GM12878 (cell line): ENCODE data around the gene ARSA. TPM values are rescaled to one million over a fixed set of nuclear protein-coding genes. Genes with fewer than 3 reads are reported as not detected.
"Not testable (repeated sequence)": the region's sequence is repeated elsewhere in the genome, so short reads cannot be mapped to it uniquely, and the experiment has no call there.

Experiments
- ATAC-seq: fragments of 200-7000 bp; cut with Tn5 transposase; 3 replicates; pipeline ENCODE4 v1.9.1; 2020; ENCODE audit warnings: mild to moderate bottlenecking, moderate library complexity
- BruUV-seq: library from RNA; stranded (reverse); fragments of 400-500 nt; replicated peaks from 2 replicates; lab custom pipeline; 2021; lab: Mats Ljungman, UMichigan
- CTCF ChIA-PET: fragments of 300-600 bp; sonication (Branson Sonifier 250); formaldehyde crosslinking; extraction: SDS; loops from one replicate; lab custom pipeline; 2021; ENCODE audit warnings: inconsistent platforms; lab: Yijun Ruan, JAX
- POLR2A ChIA-PET: fragments of 350-600 bp; formaldehyde crosslinking; extraction: SDS; loops from one replicate; lab custom pipeline; 2021; ENCODE audit warnings: inconsistent platforms; lab: Charles Lee
- RAD21 ChIA-PET: fragments of 300-600 bp; sonication (Branson Sonifier 250); formaldehyde crosslinking; loops from one replicate; lab custom pipeline; 2023; ENCODE audit warnings: antibody characterized with exemption; ENCODE audit not compliant: unreplicated experiment; lab: Charles Lee
- SMC1A ChIA-PET: fragments of 300-600 bp; sonication (Branson Sonifier 250); formaldehyde crosslinking; loops from one replicate; lab custom pipeline; 2023; ENCODE audit not compliant: unreplicated experiment, uncharacterized antibody; lab: Charles Lee
- DNase-seq: peaks from one replicate; pipeline ENCODE4 v3.0.0-alpha.2; 2011; ENCODE audit warnings: low read depth, low spot score
- FAIRE-seq: peaks from 3 replicates; lab custom pipeline; 2011; peaks lifted over from hg19 to GRCh38; lab: Jason Lieb, UNC
- H2AFZ ChIP-seq: 2 replicates; pipeline ENCODE4 v1.6.0; 2011; ENCODE audit warnings: low read depth, low read length, control low read depth; ENCODE audit not compliant: control insufficient read depth
- H3K27ac ChIP-seq: 2 replicates; pipeline ENCODE4 v1.5.1; 2011; ENCODE audit warnings: control low read depth; ENCODE audit not compliant: control insufficient read depth, insufficient read depth
- H3K27me3 ChIP-seq, 2 experiments: replicated peaks in 1 of 2; 2 replicates each; pipeline versions ENCODE4 v1.6.0 to v1.6.1; 2011; ENCODE audit warnings: low read length in 1 of 2; ENCODE audit not compliant: control insufficient read depth in 2 of 2, insufficient read depth in 2 of 2
- H3K36me3 ChIP-seq, 2 experiments: 2 replicates each; pipeline ENCODE4 v1.5.1; 2011; ENCODE audit warnings: low read length in 1 of 2; ENCODE audit not compliant: control insufficient read depth in 2 of 2, insufficient read depth in 2 of 2
- H3K4me1 ChIP-seq: 2 replicates; pipeline ENCODE4 v1.6.1; 2011; ENCODE audit warnings: mild to moderate bottlenecking, low read length, moderate library complexity, mixed read lengths; ENCODE audit not compliant: control insufficient read depth, insufficient read depth
- H3K4me2 ChIP-seq: 2 replicates; pipeline ENCODE4 v1.6.0; 2011; ENCODE audit warnings: control low read depth; ENCODE audit not compliant: control insufficient read depth, insufficient read depth
- H3K4me3 ChIP-seq: fragments of 200-600 bp; sonication (generic); 2 replicates; pipeline ENCODE4 v1.5.1; 2016
- H3K79me2 ChIP-seq: 2 replicates; pipeline ENCODE4 v1.6.0; 2011; ENCODE audit warnings: low read length; ENCODE audit not compliant: control insufficient read depth, insufficient read depth
- H3K9ac ChIP-seq: 2 replicates; pipeline ENCODE4 v1.8.0; 2011; ENCODE audit warnings: low read length, control low read depth, mixed read lengths; ENCODE audit not compliant: control insufficient read depth, insufficient read depth
- H3K9me3 ChIP-seq: replicated peaks from 3 replicates; pipeline ENCODE4 v1.5.1; 2011; ENCODE audit warnings: mild to moderate bottlenecking, low read length; ENCODE audit not compliant: control insufficient read depth, insufficient read depth
- H4K20me1 ChIP-seq: 2 replicates; pipeline ENCODE4 v1.6.0; 2011; ENCODE audit not compliant: control insufficient read depth, insufficient read depth
- CBFB ChIP-seq: IDR thresholded peaks from 2 replicates; pipeline ENCODE4 v1.6.1; 2016; ENCODE audit warnings: antibody characterized with exemption, low read depth
- CHD4 ChIP-seq: fragments of 200-600 bp; sonication (generic); IDR thresholded peaks from 2 replicates; pipeline ENCODE4 v1.6.1; 2016; ENCODE audit warnings: mild to moderate bottlenecking
- HDGF ChIP-seq: fragments of 450-650 bp; IDR thresholded peaks from 2 replicates; pipeline ENCODE4 v1.6.1; 2016; ENCODE audit warnings: antibody characterized with exemption
- JUNB ChIP-seq: IDR thresholded peaks from 2 replicates; pipeline ENCODE4 v1.6.1; 2016; ENCODE audit warnings: antibody characterized with exemption, mild to moderate bottlenecking
- NFYA ChIP-seq: IDR thresholded peaks from 2 replicates; pipeline ENCODE4 v1.6.1; 2011; ENCODE audit warnings: low read depth, mild to moderate bottlenecking, low read length, improper control_type of control experiment, borderline replicate concordance
- PAX5 ChIP-seq: IDR thresholded peaks from 2 replicates; pipeline ENCODE4 v1.6.1; 2011; ENCODE audit warnings: low read depth, low read length, borderline replicate concordance
- PAX8 ChIP-seq: fragments of 450-650 bp; IDR thresholded peaks from 2 replicates; pipeline ENCODE4 v1.6.1; 2017; ENCODE audit warnings: mild to moderate bottlenecking, moderate library complexity
- SMAD5 ChIP-seq: IDR thresholded peaks from 2 replicates; pipeline ENCODE4 v1.6.1; 2016; ENCODE audit warnings: antibody characterized with exemption, low read depth
- SREBF1 ChIP-seq: IDR thresholded peaks from 2 replicates; pipeline ENCODE4 v1.6.1; 2012; ENCODE audit warnings: mild to moderate bottlenecking, low read length
- TAF1 ChIP-seq: IDR thresholded peaks from 2 replicates; pipeline ENCODE4 v1.6.1; 2011; ENCODE audit warnings: mild to moderate bottlenecking, low read depth, low read length, borderline replicate concordance
- ZNF274 ChIP-seq: IDR thresholded peaks from one replicate; pipeline ENCODE4 v1.8.0; 2011; ENCODE audit not compliant: insufficient read length, insufficient read depth
- WGBS: methylation state at CpG from one replicate; pipeline ENCODE4 v1.1.6; 2016; ENCODE audit warnings: low lambda C conversion rate; ENCODE audit not compliant: insufficient replicate concordance, insufficient coverage; ENCODE audit errors: missing lambda C conversion rate; 5-methylcytosine and 5-hydroxymethylcytosine counted together
- in situ Hi-C: fragments of 300-500 bp; cut with MboI; formaldehyde crosslinking; loops from 9 replicates; pipeline ENCODE4 v1.14.3; 2018; ENCODE audit warnings: mixed read lengths
- intact Hi-C: fragments of 100-400 bp; cut with micrococcal nuclease; formaldehyde crosslinking; loops from one replicate; pipeline ENCODE4 v1.14.2; 2022; ENCODE audit not compliant: unreplicated experiment
- polyA plus RNA-seq, 11 experiments: library from polyadenylated mRNA; depleted of rRNA in 4 of 11; unstranded in 6 of 11; stranded (reverse) in 5 of 11; fragments of >200 nt; fragmentation: Nextera tagmentation in 4 of 11; fragmentation: Illumina TruSeq in 1 of 11; extraction: Ambion mirVana in 4 of 11; extraction: Trizol in 1 of 11; gene quantifications; 1 replicate in 1 of 11; 2 replicates in 10 of 11; pipeline versions ENCODE4 v1.2.1 to v1.2.3, GENCODE V29; 2011 to 2016; ENCODE audit warnings: inconsistent platforms in 2 of 11, missing spikeins in 2 of 11, low read depth in 1 of 11
- total RNA-seq, 4 experiments: library from RNA; depleted of rRNA in 3 of 4; stranded (reverse); fragments of >200 nt in 3 of 4; fragmentation: Illumina TruSeq in 1 of 4; extraction: Trizol in 1 of 4; gene quantifications; 2 replicates each; pipeline versions ENCODE4 v1.2.1 to v1.2.3, GENCODE V29; 2013 to 2021
- TF ChIP-seq, protein P1 (sequence below): IDR thresholded peaks from 2 replicates; pipeline ENCODE4 v1.6.1; 2011; ENCODE audit warnings: low read depth, mild to moderate bottlenecking, low read length, moderate library complexity, borderline replicate concordance; ENCODE audit errors: extremely low read depth

ARSA gene
- total and polyA plus RNA-seq, 10 of the 15 experiments (the other 5 are each of a cell fraction or from before 2014, with no cell fraction given): 0.39 to 26.3 (median 9.8) TPM

- H3K4me3 ChIP-seq, H3K4me2 ChIP-seq, POLR2A ChIA-PET, FAIRE-seq, in situ Hi-C loops, H3K9me3 ChIP-seq, DNase-seq, RAD21 ChIA-PET, H4K20me1 ChIP-seq, H3K79me2 ChIP-seq, H3K9ac ChIP-seq, H3K27ac ChIP-seq, H2AFZ ChIP-seq, H3K36me3 ChIP-seq, intact Hi-C loops, SMC1A ChIA-PET, H3K27me3 ChIP-seq, H3K4me1 ChIP-seq, BruUV-seq, ATAC-seq: not testable (repeated sequence)
- WGBS: 55% methylated on average over 31 of the region's 39 CpGs
- CTCF ChIA-PET: interaction anchor here (0.9 kb wide), 1 partner anchor 12 kb away, joined by 5 read pairs; no protein-coding TSS in a partner anchor
Measured at GRCh38 chr22:50608058-50608840, 19.7 kb downstream of the ARSA start.

- Histone ChIP-seq H3K4me3 (no peak overlapping the region), H3K9me3 (no peaks in the 10 kb centered on the region), H3K79me2 (no peaks in the 10 kb centered on the region), H3K27me3 (peaks cover 0 to 6% of the 10 kb centered on the region in 2 experiments; a peak in 3 of 4 replicates), H3K36me3 (no peaks in the 10 kb centered on the region), H3K4me2 (no peak overlapping the region), H3K4me1 (no peaks in the 10 kb centered on the region), H3K27ac (no peak overlapping the region), H2AFZ (no peak overlapping the region), H4K20me1 (no peaks in the 10 kb centered on the region), H3K9ac (no peak overlapping the region)
- no peak for TF ChIP-seq TAF1
- no peak for TF ChIP-seq NFYA
- no peak for TF ChIP-seq PAX5
- no peak for TF ChIP-seq JUNB
- TF ChIP-seq PAX8: no peak
- no peak for TF ChIP-seq ZNF274
- no peak for TF ChIP-seq CHD4
- TF ChIP-seq, protein P1, sequence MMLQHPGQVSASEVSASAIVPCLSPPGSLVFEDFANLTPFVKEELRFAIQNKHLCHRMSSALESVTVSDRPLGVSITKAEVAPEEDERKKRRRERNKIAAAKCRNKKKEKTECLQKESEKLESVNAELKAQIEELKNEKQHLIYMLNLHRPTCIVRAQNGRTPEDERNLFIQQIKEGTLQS: no peak
- TF ChIP-seq HDGF: no peak
- no peak for TF ChIP-seq SMAD5
- TF ChIP-seq SREBF1: no peak
- TF ChIP-seq CBFB: no peak
- 4% methylated on average over 6 of the region's 6 CpGs for WGBS
- ChIA-PET RAD21 (no interaction called here), POLR2A (no interaction called here), SMC1A (no interaction called here), CTCF (no interaction called here)
- intact Hi-C loops: no loop called here
- ATAC-seq (no peak), DNase-seq (no peak), FAIRE-seq (no peak)
- no TSS peak for BruUV-seq
- in situ Hi-C loops: no loop called here
Measured at GRCh38 chr22:50607659-50608020, 20.3 kb downstream of the ARSA start.
